ENCODE measurements around the gene NPAS2.

GRCh38 chr2:100956081-100956480 lies 136.1 kb downstream of the NPAS2 start:
- TF ChIP-seq CTCF (IDR thresholded peaks at IDR 0.05; ENCODE audit: low read length): no peak
- TF ChIP-seq EZH2 (optimal IDR thresholded peaks at IDR 0.05; ENCODE audit: low read depth, low read length): no peak

All from MM.1S (cell line).